Brain microvascular endothelial cell (primary cell): Measurements from ENCODE around the gene PDE11A.

Experiments used
- DNase-seq: peaks from one replicate; pipeline ENCODE4 v3.0.0-alpha.2; 2020
- H3K27ac ChIP-seq: fragments of 250-450 bp; sonication (Bioruptor Pico); 2 replicates; pipeline ENCODE4 v1.5.1; 2020; ENCODE audit warnings: mild to moderate bottlenecking, moderate library complexity
- H3K27me3 ChIP-seq: fragments of 250-450 bp; sonication (Bioruptor Pico); replicated peaks from 2 replicates; pipeline ENCODE4 v1.5.1; 2020; ENCODE audit warnings: mild to moderate bottlenecking
- H3K36me3 ChIP-seq: fragments of 250-450 bp; sonication (Bioruptor Pico); replicated peaks from 2 replicates; pipeline ENCODE4 v1.5.1; 2020; ENCODE audit warnings: mild to moderate bottlenecking
- H3K4me3 ChIP-seq: 2 replicates; pipeline ENCODE4 v1.5.1; 2011; ENCODE audit warnings: low read depth, mild to moderate bottlenecking, control low read depth, low read length, moderate library complexity
- in situ Hi-C: cut with HindIII; loops from 2 replicates; pipeline ENCODE4 v1.10.0; 2017; ENCODE audit warnings: low sequenced_read_pairs, low pct_ligation_motif_present
- TF ChIP-seq, protein P1 (sequence below): IDR thresholded peaks from 2 replicates; pipeline ENCODE4 v1.5.1; 2011; ENCODE audit warnings: low read depth, mild to moderate bottlenecking, moderate library complexity, low read length, control low read depth, inconsistent platforms; ENCODE audit errors: missing control alignments

PDE11A gene

DNA sequence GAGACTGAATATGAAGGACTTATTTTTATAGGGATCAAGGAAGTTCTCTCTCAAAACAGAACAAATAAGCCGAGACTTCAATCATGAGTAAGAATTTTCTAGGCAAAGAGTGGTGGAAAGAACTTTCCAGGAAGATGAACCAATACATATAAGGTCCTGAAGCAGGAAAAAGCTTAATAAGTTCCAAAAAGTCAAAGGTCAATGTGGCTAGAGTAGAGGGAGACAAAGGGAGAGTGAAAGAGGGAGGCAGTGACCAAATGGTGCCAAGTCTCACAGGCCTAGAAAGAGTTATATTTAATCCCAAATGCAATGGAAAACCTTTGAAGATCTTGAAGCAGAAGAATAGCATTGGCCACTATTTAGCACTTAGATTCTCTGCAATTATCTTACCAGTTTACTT, 56.0 kb downstream of the PDE11A start:
- in situ Hi-C loops = no loop called here
- no peak overlapping the region for H3K4me3 ChIP-seq
- TF ChIP-seq, protein P1, sequence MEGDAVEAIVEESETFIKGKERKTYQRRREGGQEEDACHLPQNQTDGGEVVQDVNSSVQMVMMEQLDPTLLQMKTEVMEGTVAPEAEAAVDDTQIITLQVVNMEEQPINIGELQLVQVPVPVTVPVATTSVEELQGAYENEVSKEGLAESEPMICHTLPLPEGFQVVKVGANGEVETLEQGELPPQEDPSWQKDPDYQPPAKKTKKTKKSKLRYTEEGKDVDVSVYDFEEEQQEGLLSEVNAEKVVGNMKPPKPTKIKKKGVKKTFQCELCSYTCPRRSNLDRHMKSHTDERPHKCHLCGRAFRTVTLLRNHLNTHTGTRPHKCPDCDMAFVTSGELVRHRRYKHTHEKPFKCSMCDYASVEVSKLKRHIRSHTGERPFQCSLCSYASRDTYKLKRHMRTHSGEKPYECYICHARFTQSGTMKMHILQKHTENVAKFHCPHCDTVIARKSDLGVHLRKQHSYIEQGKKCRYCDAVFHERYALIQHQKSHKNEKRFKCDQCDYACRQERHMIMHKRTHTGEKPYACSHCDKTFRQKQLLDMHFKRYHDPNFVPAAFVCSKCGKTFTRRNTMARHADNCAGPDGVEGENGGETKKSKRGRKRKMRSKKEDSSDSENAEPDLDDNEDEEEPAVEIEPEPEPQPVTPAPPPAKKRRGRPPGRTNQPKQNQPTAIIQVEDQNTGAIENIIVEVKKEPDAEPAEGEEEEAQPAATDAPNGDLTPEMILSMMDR = no peak
- no peak overlapping the region for H3K27ac ChIP-seq
- no peaks in the 10 kb centered on the region for H3K27me3 ChIP-seq
- no peak for DNase-seq
- H3K36me3 ChIP-seq = no peaks in the 10 kb centered on the region

GRCh38 chr2:178012639-178013038, 59.9 kb downstream of the PDE11A start:
- TF ChIP-seq, protein P1 = no peak
- DNase-seq = no peak
- no peaks in the 10 kb centered on the region for H3K36me3 ChIP-seq
- H3K27me3 ChIP-seq = no peaks in the 10 kb centered on the region
- H3K4me3 ChIP-seq = no peak overlapping the region
- in situ Hi-C loops = no loop called here
- no peak overlapping the region for H3K27ac ChIP-seq

GRCh38 chr2:178009813-178010212, 62.8 kb downstream of the PDE11A start:
- Histone ChIP-seq H3K36me3 (no peaks in the 10 kb centered on the region), H3K4me3 (no peak overlapping the region), H3K27ac (no peak overlapping the region), H3K27me3 (no peaks in the 10 kb centered on the region)
- no peak for DNase-seq
- TF ChIP-seq, protein P1 = no peak
- in situ Hi-C loops = no loop called here

GRCh38 chr2:178008636-178009289, 63.8 kb downstream of the PDE11A start:
- no peak for DNase-seq
- no peaks in the 10 kb centered on the region for H3K27me3 ChIP-seq
- H3K27ac ChIP-seq = no peak overlapping the region
- H3K4me3 ChIP-seq = no peak overlapping the region
- in situ Hi-C loops = no loop called here
- no peaks in the 10 kb centered on the region for H3K36me3 ChIP-seq
- TF ChIP-seq, protein P1 = no peak

- in situ Hi-C loops = no loop called here
- TF ChIP-seq, protein P1 = no peak
- DNase-seq = no peak
Observed at GRCh38 chr2:178006710-178007109, 65.9 kb downstream of the PDE11A start.

DNA sequence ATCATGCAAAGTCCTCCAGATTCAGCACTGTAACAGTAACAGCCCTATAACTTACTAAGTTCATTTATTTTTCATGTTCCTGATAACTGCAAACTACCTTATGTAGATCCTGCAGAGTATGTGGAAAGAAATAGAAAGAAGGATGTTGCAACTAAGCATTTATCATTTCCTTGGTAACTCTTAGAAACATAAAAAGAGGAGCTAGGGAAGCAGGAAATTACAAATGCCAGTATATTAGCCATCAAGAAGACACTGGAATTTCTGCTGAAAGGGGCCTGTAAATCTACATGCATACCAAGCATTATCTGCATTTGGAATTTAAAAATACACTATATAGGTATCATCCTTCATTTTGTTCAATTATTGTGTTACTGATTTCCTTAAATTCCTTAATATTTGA, 66.8 kb downstream of the PDE11A start:
- TF ChIP-seq, protein P1 = no peak
- H3K27ac ChIP-seq = no peak overlapping the region
- DNase-seq = no peak
- in situ Hi-C loops = no loop called here
- H3K36me3 ChIP-seq = no peaks in the 10 kb centered on the region
- no peak overlapping the region for H3K4me3 ChIP-seq
- no peaks in the 10 kb centered on the region for H3K27me3 ChIP-seq

More at GRCh38 chr2:178006710-178007109, 65.9 kb downstream of the PDE11A start:
- Histone ChIP-seq H3K4me3 (no peak overlapping the region), H3K27ac (no peak overlapping the region), H3K36me3 (no peaks in the 10 kb centered on the region), H3K27me3 (no peaks in the 10 kb centered on the region)
